Adrenal gland (tissue), 12 donors: ENCODE data around the gene CHRDL1. TPM values are rescaled to one million over a fixed set of nuclear protein-coding genes. Genes with fewer than 3 reads are reported as not detected.
"Not testable (repeated sequence)": the region's sequence is repeated elsewhere in the genome, so short reads cannot be mapped to it uniquely, and the experiment has no call there.

Experiments used
- DNase-seq, 7 donors: peaks; one replicate each; pipeline ENCODE4 v3.0.0-alpha.2; 2019 to 2020
- H3K27ac ChIP-seq, 5 donors: fragments of 200-600 bp; sonication (generic) in 4 of 5; 1 replicate in 3 of 5; 2 replicates in 2 of 5; pipeline versions ENCODE4 v1.5.1 to v1.8.0; 2016 to 2020; ENCODE audit warnings: mild to moderate bottlenecking in 1 of 5
- H3K27me3 ChIP-seq: fragments of 200-600 bp; 2 replicates; pipeline ENCODE4 v1.8.0; 2021
- H3K36me3 ChIP-seq, 2 donors: fragments of 200-600 bp; replicated peaks in 1 of 2; 1 replicate in 1 of 2; 2 replicates in 1 of 2; pipeline versions ENCODE4 v1.5.1 to v1.8.0; 2018 to 2022
- H3K4me1 ChIP-seq, 2 donors: fragments of 200-600 bp; replicated peaks in 1 of 2; 1 replicate in 1 of 2; 2 replicates in 1 of 2; pipeline versions ENCODE4 v1.5.1 to v1.8.0; 2018 to 2021
- H3K4me3 ChIP-seq, 4 donors: fragments of 200-600 bp; sonication (generic) in 3 of 4; one replicate each; pipeline ENCODE4 v1.5.1; 2016 to 2018
- H3K9me3 ChIP-seq, 3 donors: fragments of 200-600 bp; sonication (generic) in 1 of 3; replicated peaks in 1 of 3; 1 replicate in 2 of 3; 2 replicates in 1 of 3; pipeline versions ENCODE4 v1.5.1 to v1.8.0; 2016 to 2021
- POLR2A ChIP-seq, 2 donors: fragments of 450-650 bp; IDR thresholded peaks; one replicate each; pipeline ENCODE4 v1.6.1; 2017; ENCODE audit warnings: antibody characterized with exemption in 2 of 2, mild to moderate bottlenecking in 2 of 2, moderate library complexity in 1 of 2
- WGBS, 4 donors: extraction: QIAGEN DNeasy Blood & Tissue Kit in 2 of 4; methylation state at CpG; one replicate each; pipeline versions ENCODE4 v1.1.5 to v1.1.7; 2013 to 2017; 5-methylcytosine and 5-hydroxymethylcytosine counted together
- intact Hi-C, 2 donors: fragments of 100-400 bp; cut with DNase I; formaldehyde crosslinking; loops; one replicate each; pipeline versions ENCODE4 v1.14.1 to v1.15.0; 2022 to 2023
- polyA plus RNA-seq, 3 donors: library from polyadenylated mRNA; stranded (reverse); fragments of 200-250 nt in 2 of 3; fragments of 350-450 nt in 1 of 3; fragmentation: Illumina TruSeq in 1 of 3; extraction: RNeasy Lipid Tissue Mini Kit (QIAGEN cat#74804) in 1 of 3; gene quantifications; one replicate each; pipeline ENCODE4 v1.2.3, GENCODE V29; 2013 to 2014
- total RNA-seq, 9 donors: library from RNA; depleted of rRNA in 4 of 9; stranded (reverse); fragments of >200 nt in 4 of 9; fragments of 120-200 nt in 1 of 9; fragmentation: NEBNext Ultra II Directional in 1 of 9; extraction: Animal tissue kit (Norgen Biotek cat#: 25700) in 1 of 9; gene quantifications; one replicate each; pipeline versions ENCODE4 v1.1.0 to v1.2.4, GENCODE V29; 2013 to 2023
- TF ChIP-seq, protein P1 (sequence below), 6 experiments: fragments of 450-650 bp in 4 of 6; fragments of 200-600 bp in 2 of 6; sonication (generic) in 1 of 6; IDR thresholded peaks; 1 replicate in 5 of 6; 2 replicates in 1 of 6; pipeline versions ENCODE4 v1.5.1 to v1.8.0; 2016 to 2021; ENCODE audit warnings: antibody characterized with exemption in 6 of 6, mild to moderate bottlenecking in 2 of 6, moderate library complexity in 1 of 6
- donor health status: healthy with polysubstance abuse.
- donor health status: Bipolar disorder and iron deficiency.
- donor health status: DM: yes; HTN: yes; CAD: no.
- donor health status: DM: no; HTN: no; CAD: no.
- donor health status: DM: no; HTN: no; CAD: no.
- donor health status: DM: yes; HTN: yes; CAD: no.

Gene CHRDL1
- total and polyA plus RNA-seq, 12 donors = 0.22 to 14.1 (median 4.5) TPM

DNA sequence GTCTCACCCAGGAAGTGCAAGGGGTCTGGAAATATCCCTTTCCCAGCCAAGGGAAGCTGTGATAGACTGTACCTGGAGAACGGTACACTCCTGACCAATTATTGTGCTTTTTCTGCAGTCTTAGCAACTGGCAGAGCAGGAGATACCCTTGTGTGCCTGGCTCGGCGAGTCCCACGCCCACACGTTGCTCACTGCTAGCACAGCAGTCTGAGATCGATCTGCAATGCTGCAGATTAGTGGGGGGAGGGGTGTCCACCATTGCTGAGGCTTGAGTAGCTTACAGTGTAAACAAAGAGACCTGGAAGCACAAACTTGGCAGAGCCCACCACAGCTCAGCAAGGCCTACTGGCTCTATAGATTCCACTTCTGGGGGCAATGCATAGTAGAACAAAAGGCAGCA, 138.5 kb downstream of the CHRDL1 start:
- H3K27me3 ChIP-seq = peaks cover 6% of the 10 kb centered on the region
- no peak for TF ChIP-seq POLR2A (IDR thresholded peaks at IDR 0.05)
- TF ChIP-seq, protein P1, sequence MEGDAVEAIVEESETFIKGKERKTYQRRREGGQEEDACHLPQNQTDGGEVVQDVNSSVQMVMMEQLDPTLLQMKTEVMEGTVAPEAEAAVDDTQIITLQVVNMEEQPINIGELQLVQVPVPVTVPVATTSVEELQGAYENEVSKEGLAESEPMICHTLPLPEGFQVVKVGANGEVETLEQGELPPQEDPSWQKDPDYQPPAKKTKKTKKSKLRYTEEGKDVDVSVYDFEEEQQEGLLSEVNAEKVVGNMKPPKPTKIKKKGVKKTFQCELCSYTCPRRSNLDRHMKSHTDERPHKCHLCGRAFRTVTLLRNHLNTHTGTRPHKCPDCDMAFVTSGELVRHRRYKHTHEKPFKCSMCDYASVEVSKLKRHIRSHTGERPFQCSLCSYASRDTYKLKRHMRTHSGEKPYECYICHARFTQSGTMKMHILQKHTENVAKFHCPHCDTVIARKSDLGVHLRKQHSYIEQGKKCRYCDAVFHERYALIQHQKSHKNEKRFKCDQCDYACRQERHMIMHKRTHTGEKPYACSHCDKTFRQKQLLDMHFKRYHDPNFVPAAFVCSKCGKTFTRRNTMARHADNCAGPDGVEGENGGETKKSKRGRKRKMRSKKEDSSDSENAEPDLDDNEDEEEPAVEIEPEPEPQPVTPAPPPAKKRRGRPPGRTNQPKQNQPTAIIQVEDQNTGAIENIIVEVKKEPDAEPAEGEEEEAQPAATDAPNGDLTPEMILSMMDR (IDR thresholded peaks at IDR 0.05) = no peak
- no peak for DNase-seq
- H3K4me3 ChIP-seq = no peak overlapping the region
- H3K9me3 ChIP-seq = no peaks in the 10 kb centered on the region
- WGBS, 4 donors = 75 to 82% (median 80%) methylated on average over 1 to 6 of the region's 6 CpGs; no CpG with 5 or more reads in 1 of the 4 donors
- no peak overlapping the region for H3K27ac ChIP-seq
- H3K4me1 ChIP-seq = no peaks in the 10 kb centered on the region
- H3K36me3 ChIP-seq = no peaks in the 10 kb centered on the region
- intact Hi-C loops = no loop called here

DNA sequence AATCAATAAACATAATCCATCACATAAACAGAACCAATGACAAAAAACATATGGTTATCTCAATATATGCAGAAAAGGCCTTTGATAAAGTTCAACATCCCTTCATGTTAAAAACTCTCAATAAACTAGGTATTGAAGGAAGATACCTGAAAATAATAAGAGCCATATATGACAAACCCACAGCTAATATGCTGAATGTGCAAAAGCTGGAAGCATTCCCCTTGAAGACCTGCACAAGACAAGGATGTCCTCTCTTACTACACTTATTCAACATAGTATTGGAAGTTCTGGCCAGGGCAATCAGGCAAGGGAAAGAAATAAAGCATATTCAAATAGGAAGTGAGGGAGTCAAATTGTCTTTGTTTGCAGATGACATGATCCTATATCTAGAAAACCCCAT, 141.3 kb downstream of the CHRDL1 start:
- H3K4me3 ChIP-seq, H3K27ac ChIP-seq, H3K4me1 ChIP-seq, DNase-seq, H3K36me3 ChIP-seq, H3K27me3 ChIP-seq, intact Hi-C loops, H3K9me3 ChIP-seq: not testable (repeated sequence)

DNA sequence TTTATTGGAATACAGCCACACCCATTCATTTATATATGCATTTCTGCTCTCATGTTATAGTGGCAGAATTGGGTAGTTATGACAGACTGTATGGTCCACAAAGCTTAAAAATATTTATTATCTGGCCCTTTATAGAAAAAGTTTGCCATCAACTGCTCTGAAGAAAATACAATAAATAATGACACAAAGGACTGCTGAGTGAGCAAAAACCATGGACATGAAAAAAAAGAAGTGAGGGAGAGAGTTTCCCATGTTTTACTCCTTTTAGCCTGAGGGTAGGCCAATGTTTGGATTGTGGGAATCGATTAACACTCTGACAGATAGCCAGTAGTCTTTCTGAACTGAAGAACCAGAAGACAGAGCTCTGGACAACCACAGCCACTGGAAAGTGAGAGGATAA, 149.2 kb downstream of the CHRDL1 start:
- Histone ChIP-seq H3K27ac (no peak overlapping the region), H3K36me3 (no peaks in the 10 kb centered on the region), H3K4me1 (no peaks in the 10 kb centered on the region), H3K9me3 (no peaks in the 10 kb centered on the region), H3K4me3 (no peak overlapping the region), H3K27me3 (no peaks in the 10 kb centered on the region)
- DNase-seq = no peak
- WGBS, 4 donors = 55 to 85% (median 67%) methylated on average over 1 of the region's 1 CpG
- intact Hi-C loops = no loop called here
- TF ChIP-seq, protein P1 (IDR thresholded peaks at IDR 0.05) = no peak
- no peak for TF ChIP-seq POLR2A (IDR thresholded peaks at IDR 0.05)
